ENCODE data around the gene ITPR2. TPM values are rescaled to one million over a fixed set of nuclear protein-coding genes. Genes with fewer than 3 reads are reported as not detected.

ITPR2 gene
- total RNA-seq, 1 donor, result 19.2 TPM

GRCh38 chr12:26303418-26303817 lies 529.6 kb downstream of the ITPR2 start:
- H3K4me2 ChIP-seq (ENCODE audit: insufficient read depth, low read length), result no peak overlapping the region
- H3K4me1 ChIP-seq (ENCODE audit: insufficient read depth, low read length), result peaks cover 9% of the 10 kb centered on the region
- H2AFZ ChIP-seq (ENCODE audit: low read length), result no peak overlapping the region
- no peaks in the 10 kb centered on the region for H4K20me1 ChIP-seq (ENCODE audit: insufficient read depth, low read length)
- H3K27me3 ChIP-seq (ENCODE audit: insufficient read depth, low read length), result no peaks in the 10 kb centered on the region
- no peak for DNase-seq (ENCODE audit: insufficient read length, low spot score, missing footprints)
- H3K36me3 ChIP-seq (ENCODE audit: insufficient read depth, low read length), result no peaks in the 10 kb centered on the region
- no peak overlapping the region for H3K4me3 ChIP-seq (ENCODE audit: insufficient read depth, low read length)
- H3K79me2 ChIP-seq (ENCODE audit: insufficient read depth, low read length), result no peaks in the 10 kb centered on the region
- TF ChIP-seq, protein P1, sequence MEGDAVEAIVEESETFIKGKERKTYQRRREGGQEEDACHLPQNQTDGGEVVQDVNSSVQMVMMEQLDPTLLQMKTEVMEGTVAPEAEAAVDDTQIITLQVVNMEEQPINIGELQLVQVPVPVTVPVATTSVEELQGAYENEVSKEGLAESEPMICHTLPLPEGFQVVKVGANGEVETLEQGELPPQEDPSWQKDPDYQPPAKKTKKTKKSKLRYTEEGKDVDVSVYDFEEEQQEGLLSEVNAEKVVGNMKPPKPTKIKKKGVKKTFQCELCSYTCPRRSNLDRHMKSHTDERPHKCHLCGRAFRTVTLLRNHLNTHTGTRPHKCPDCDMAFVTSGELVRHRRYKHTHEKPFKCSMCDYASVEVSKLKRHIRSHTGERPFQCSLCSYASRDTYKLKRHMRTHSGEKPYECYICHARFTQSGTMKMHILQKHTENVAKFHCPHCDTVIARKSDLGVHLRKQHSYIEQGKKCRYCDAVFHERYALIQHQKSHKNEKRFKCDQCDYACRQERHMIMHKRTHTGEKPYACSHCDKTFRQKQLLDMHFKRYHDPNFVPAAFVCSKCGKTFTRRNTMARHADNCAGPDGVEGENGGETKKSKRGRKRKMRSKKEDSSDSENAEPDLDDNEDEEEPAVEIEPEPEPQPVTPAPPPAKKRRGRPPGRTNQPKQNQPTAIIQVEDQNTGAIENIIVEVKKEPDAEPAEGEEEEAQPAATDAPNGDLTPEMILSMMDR (IDR thresholded peaks at IDR 0.05; ENCODE audit: extremely low read depth, low read depth, low read length), result no peak
- H3K9me3 ChIP-seq (ENCODE audit: low read depth, low read length), result no peaks in the 10 kb centered on the region
- H3K27ac ChIP-seq (ENCODE audit: low read depth, low read length), result no peak overlapping the region

DNA sequence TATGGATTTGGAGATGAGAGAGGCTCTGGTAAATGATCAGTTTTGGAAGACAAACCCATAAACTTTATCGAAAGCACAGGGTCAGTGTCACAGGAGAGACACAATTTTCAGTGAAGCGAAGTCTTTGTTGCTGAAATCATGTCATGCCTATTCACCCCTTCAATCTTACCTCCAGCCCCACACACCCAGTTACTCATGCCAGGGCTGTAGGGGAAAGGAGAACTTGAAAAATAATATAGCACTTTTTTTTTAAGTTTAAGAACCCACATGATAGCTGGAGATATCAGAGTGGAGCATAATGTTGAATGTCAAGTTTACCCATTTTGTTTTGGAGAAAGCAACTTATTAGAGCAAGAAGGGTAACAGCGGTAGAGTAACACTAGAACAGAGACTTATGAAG lies 530.2 kb downstream of the ITPR2 start:
- no peak for DNase-seq (ENCODE audit: insufficient read length, low spot score, missing footprints)
- peaks cover 13% of the 10 kb centered on the region for H3K4me1 ChIP-seq (ENCODE audit: insufficient read depth, low read length)

GRCh38 chr12:26299751-26300150 lies 533.2 kb downstream of the ITPR2 start:
- H3K9me3 ChIP-seq (ENCODE audit: low read depth, low read length), result no peaks in the 10 kb centered on the region
- peak overlapping the region; percentile 84 for H3K4me2 ChIP-seq (ENCODE audit: insufficient read depth, low read length)
- no peak for DNase-seq (ENCODE audit: insufficient read length, low spot score, missing footprints)
- H3K27ac ChIP-seq (ENCODE audit: low read depth, low read length), result no peak overlapping the region
- no peaks in the 10 kb centered on the region for H3K27me3 ChIP-seq (ENCODE audit: insufficient read depth, low read length)
- H3K36me3 ChIP-seq (ENCODE audit: insufficient read depth, low read length), result no peaks in the 10 kb centered on the region
- H4K20me1 ChIP-seq (ENCODE audit: insufficient read depth, low read length), result no peaks in the 10 kb centered on the region
- no peak overlapping the region for H2AFZ ChIP-seq (ENCODE audit: low read length)
- TF ChIP-seq, protein P1 (IDR thresholded peaks at IDR 0.05; ENCODE audit: extremely low read depth, low read depth, low read length), result no peak
- no peaks in the 10 kb centered on the region for H3K79me2 ChIP-seq (ENCODE audit: insufficient read depth, low read length)
- H3K4me3 ChIP-seq (ENCODE audit: insufficient read depth, low read length), result no peak overlapping the region
- H3K4me1 ChIP-seq (ENCODE audit: insufficient read depth, low read length), result peaks cover 13% of the 10 kb centered on the region

More for the DNA sequence above, 530.2 kb downstream of the ITPR2 start:
- Histone ChIP-seq H3K4me2 (ENCODE audit: insufficient read depth, low read length) (no peak overlapping the region), H3K9me3 (ENCODE audit: low read depth, low read length) (no peaks in the 10 kb centered on the region), H2AFZ (ENCODE audit: low read length) (no peak overlapping the region), H3K27ac (ENCODE audit: low read depth, low read length) (no peak overlapping the region), H3K36me3 (ENCODE audit: insufficient read depth, low read length) (no peaks in the 10 kb centered on the region), H3K4me3 (ENCODE audit: insufficient read depth, low read length) (no peak overlapping the region), H4K20me1 (ENCODE audit: insufficient read depth, low read length) (no peaks in the 10 kb centered on the region), H3K79me2 (ENCODE audit: insufficient read depth, low read length) (no peaks in the 10 kb centered on the region), H3K27me3 (ENCODE audit: insufficient read depth, low read length) (no peaks in the 10 kb centered on the region)
- TF ChIP-seq, protein P1 (IDR thresholded peaks at IDR 0.05; ENCODE audit: extremely low read depth, low read depth, low read length), result no peak

GRCh38 chr12:26298785-26299621 lies 534.0 kb downstream of the ITPR2 start:
- Histone ChIP-seq H3K27me3 (ENCODE audit: insufficient read depth, low read length) (no peaks in the 10 kb centered on the region), H3K27ac (ENCODE audit: low read depth, low read length) (peak overlapping the region; percentile 87), H4K20me1 (ENCODE audit: insufficient read depth, low read length) (no peaks in the 10 kb centered on the region), H3K79me2 (ENCODE audit: insufficient read depth, low read length) (no peaks in the 10 kb centered on the region), H3K4me3 (ENCODE audit: insufficient read depth, low read length) (peak overlapping the region; percentile 68), H2AFZ (ENCODE audit: low read length) (peak overlapping the region; percentile 83), H3K4me2 (ENCODE audit: insufficient read depth, low read length) (peak overlapping the region; percentile 84), H3K4me1 (ENCODE audit: insufficient read depth, low read length) (peaks cover 13% of the 10 kb centered on the region), H3K36me3 (ENCODE audit: insufficient read depth, low read length) (no peaks in the 10 kb centered on the region), H3K9me3 (ENCODE audit: low read depth, low read length) (no peaks in the 10 kb centered on the region)
- DNase-seq (ENCODE audit: insufficient read length, low spot score, missing footprints), result peak; percentile 73
- TF ChIP-seq, protein P1 (IDR thresholded peaks at IDR 0.05; ENCODE audit: extremely low read depth, low read depth, low read length), result peak; percentile 41
